Activated naive CD4-positive, alpha-beta T cell treated with anti-CD3 and anti-CD28 coated beads, Interleukin-2, amount 50 U/mL, for 16 hours (primary cell): ENCODE results near the gene POLR3B.
"Not testable (repeated sequence)": the region's sequence is repeated elsewhere in the genome, so short reads cannot be mapped to it uniquely, and the experiment has no call there.

Source experiments
- DNase-seq: peaks from one replicate; pipeline ENCODE4 v3.0.0-alpha.2; 2020

Gene POLR3B

GRCh38 chr12:106417926-106418910 is 60.7 kb downstream of the POLR3B start:
- no peak for DNase-seq

GRCh38 chr12:106418970-106419369 is 61.4 kb downstream of the POLR3B start:
- DNase-seq = no peak

- no peak for DNase-seq
Observed at GRCh38 chr12:106423291-106423690, 65.7 kb downstream of the POLR3B start.

GRCh38 chr12:106425061-106425702 is 67.6 kb downstream of the POLR3B start:
- DNase-seq = no peak

GRCh38 chr12:106427917-106428316 is 70.4 kb downstream of the POLR3B start:
- DNase-seq = no peak

GRCh38 chr12:106428384-106428783 is 70.8 kb downstream of the POLR3B start:
- DNase-seq = no peak

GRCh38 chr12:106429043-106429552 is 71.5 kb downstream of the POLR3B start:
- DNase-seq = no peak

- DNase-seq = no peak
Observed at GRCh38 chr12:106429636-106430035, 72.1 kb downstream of the POLR3B start.

- DNase-seq = no peak
Observed at GRCh38 chr12:106431839-106432411, 74.4 kb downstream of the POLR3B start.

GRCh38 chr12:106433055-106433454 is 75.5 kb downstream of the POLR3B start:
- DNase-seq = no peak

GRCh38 chr12:106434526-106434925 is 77.0 kb downstream of the POLR3B start:
- DNase-seq = no peak

- DNase-seq = no peak
Observed at GRCh38 chr12:106436164-106436563, 78.6 kb downstream of the POLR3B start.

GRCh38 chr12:106442575-106442974 is 85.0 kb downstream of the POLR3B start:
- DNase-seq = no peak

- no peak for DNase-seq
Observed at GRCh38 chr12:106445053-106445452, 87.5 kb downstream of the POLR3B start.

GRCh38 chr12:106445959-106446358 is 88.4 kb downstream of the POLR3B start:
- DNase-seq = no peak

GRCh38 chr12:106446419-106447092 is 89.0 kb downstream of the POLR3B start:
- no peak for DNase-seq

- no peak for DNase-seq
Observed at GRCh38 chr12:106452309-106452708, 94.8 kb downstream of the POLR3B start.

- DNase-seq = no peak
Observed at GRCh38 chr12:106455111-106455510, 97.6 kb downstream of the POLR3B start.

- no peak for DNase-seq
Observed at GRCh38 chr12:106459124-106459523, 101.6 kb downstream of the POLR3B start.

- DNase-seq = no peak
Observed at GRCh38 chr12:106459534-106459933, 102.0 kb downstream of the POLR3B start.

- no peak for DNase-seq
Observed at GRCh38 chr12:106461730-106462129, 104.2 kb downstream of the POLR3B start.

GRCh38 chr12:106465605-106466004 is 108.1 kb downstream of the POLR3B start:
- DNase-seq = not testable (repeated sequence)

- not testable (repeated sequence) for DNase-seq
Observed at GRCh38 chr12:106475662-106476061, 118.1 kb downstream of the POLR3B start.
